ENCODE data around the gene DRAP1.

DRAP1 gene

DNA sequence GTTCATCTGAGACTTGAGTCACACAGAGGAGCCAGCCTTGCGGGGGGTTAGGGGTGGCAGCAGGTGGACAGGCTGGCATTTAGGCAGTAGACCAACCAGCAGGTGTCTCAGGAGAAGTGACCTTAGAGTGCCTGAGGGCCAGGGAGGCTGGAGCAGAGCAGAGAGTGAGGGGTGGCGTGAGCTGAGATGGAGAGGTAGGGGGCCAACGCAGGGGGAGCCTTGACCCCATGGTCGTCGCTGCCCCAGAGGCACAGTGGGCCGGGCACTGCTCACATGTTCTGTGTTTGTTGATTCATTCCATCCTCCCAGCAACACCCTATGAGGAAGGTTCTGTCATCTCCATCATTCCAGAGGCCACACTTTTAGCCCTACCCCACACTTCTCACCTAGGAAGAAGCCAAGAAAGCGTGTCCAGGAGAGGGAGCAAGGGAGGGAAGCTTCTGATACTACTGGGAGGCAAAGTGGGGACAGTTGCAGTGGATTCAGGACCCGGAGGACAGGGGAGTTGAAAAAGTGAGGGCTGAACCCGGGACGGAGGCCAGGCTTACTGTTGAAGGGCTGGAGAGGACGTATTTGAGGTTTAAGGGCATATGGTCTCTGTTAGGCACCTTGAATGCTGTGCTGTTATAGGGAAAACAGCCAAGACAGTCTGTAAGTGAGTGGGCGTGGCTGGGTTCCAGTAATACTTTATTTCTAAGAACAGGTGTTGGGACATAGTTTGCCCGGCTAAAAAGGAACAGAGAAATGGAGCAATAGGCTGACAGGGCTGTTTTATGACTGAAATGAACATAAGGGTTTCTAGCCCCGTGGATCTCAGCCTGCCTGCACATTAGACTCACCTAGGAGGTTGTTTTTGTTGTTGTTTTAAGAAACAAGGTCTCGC lies 49.6 kb downstream of the DRAP1 start:
- in situ Hi-C loops (cut with MboI; ENCODE audit: low pct_unique_long_range_greater_than_20kb, low sequenced_read_pairs, unreplicated experiment), result no loop called here
- TF ChIP-seq, protein P1, sequence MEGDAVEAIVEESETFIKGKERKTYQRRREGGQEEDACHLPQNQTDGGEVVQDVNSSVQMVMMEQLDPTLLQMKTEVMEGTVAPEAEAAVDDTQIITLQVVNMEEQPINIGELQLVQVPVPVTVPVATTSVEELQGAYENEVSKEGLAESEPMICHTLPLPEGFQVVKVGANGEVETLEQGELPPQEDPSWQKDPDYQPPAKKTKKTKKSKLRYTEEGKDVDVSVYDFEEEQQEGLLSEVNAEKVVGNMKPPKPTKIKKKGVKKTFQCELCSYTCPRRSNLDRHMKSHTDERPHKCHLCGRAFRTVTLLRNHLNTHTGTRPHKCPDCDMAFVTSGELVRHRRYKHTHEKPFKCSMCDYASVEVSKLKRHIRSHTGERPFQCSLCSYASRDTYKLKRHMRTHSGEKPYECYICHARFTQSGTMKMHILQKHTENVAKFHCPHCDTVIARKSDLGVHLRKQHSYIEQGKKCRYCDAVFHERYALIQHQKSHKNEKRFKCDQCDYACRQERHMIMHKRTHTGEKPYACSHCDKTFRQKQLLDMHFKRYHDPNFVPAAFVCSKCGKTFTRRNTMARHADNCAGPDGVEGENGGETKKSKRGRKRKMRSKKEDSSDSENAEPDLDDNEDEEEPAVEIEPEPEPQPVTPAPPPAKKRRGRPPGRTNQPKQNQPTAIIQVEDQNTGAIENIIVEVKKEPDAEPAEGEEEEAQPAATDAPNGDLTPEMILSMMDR (IDR thresholded peaks at IDR 0.05; ENCODE audit: extremely low read depth, insufficient read depth, missing control alignments), result no peak
- no peak for DNase-seq (ENCODE audit: low spot score)

Measured in GM13977 (cell line).